GM19023 (cell line): ENCODE data around the gene F12.
"Not testable (repeated sequence)": the region's sequence is repeated elsewhere in the genome, so short reads cannot be mapped to it uniquely, and the experiment has no call there.

ENCODE experiments used
- ATAC-seq: cut with Tn5 transposase; IDR thresholded peaks from one replicate; pipeline ENCODE4 v1.9.1; 2021; ENCODE audit warnings: mild to moderate bottlenecking, moderate library complexity; ENCODE audit not compliant: unreplicated experiment

Gene F12

GRCh38 chr5:177432839-177433657 is 23.7 kb upstream of the F12 start:
- no peak for ATAC-seq

GRCh38 chr5:177432143-177432838 is 22.9 kb upstream of the F12 start:
- ATAC-seq: peak; percentile 2

- ATAC-seq: peak; percentile 41
These were observed 22.2 kb upstream of the F12 start for GRCh38 chr5:177431317-177432142.

- ATAC-seq: no peak
These were observed 21.6 kb upstream of the F12 start for GRCh38 chr5:177430972-177431316.

GRCh38 chr5:177430140-177430951 is 21.0 kb upstream of the F12 start:
- ATAC-seq: no peak

- no peak for ATAC-seq
These were observed 20.1 kb upstream of the F12 start for GRCh38 chr5:177429248-177430040.

- ATAC-seq: no peak
These were observed 19.3 kb upstream of the F12 start for GRCh38 chr5:177428574-177429217.

- ATAC-seq: no peak
These were observed 18.7 kb upstream of the F12 start for GRCh38 chr5:177427919-177428573.

- no peak for ATAC-seq
These were observed 18.0 kb upstream of the F12 start for GRCh38 chr5:177427211-177427822.

- peak; percentile 5 for ATAC-seq
These were observed 17.3 kb upstream of the F12 start, which contains the start of gene GRK6 for GRCh38 chr5:177426566-177427210. GRK6 (plus strand) TSS chr5:177426676; CDS start chr5:177426846, 170 bp downstream.

GRCh38 chr5:177425801-177426565 is 16.6 kb upstream of the F12 start:
- ATAC-seq: peak; percentile 80

- no peak for ATAC-seq
These were observed 15.9 kb upstream of the F12 start for GRCh38 chr5:177425196-177425800.

- no peak for ATAC-seq
These were observed 14.3 kb upstream of the F12 start for GRCh38 chr5:177423671-177424070.

- ATAC-seq: no peak
These were observed 11.9 kb upstream of the F12 start for GRCh38 chr5:177421062-177421798.

GRCh38 chr5:177420472-177420871 is 11.1 kb upstream of the F12 start:
- ATAC-seq: not testable (repeated sequence)

GRCh38 chr5:177419046-177419445 is 9.7 kb upstream of the F12 start:
- no peak for ATAC-seq
